NOMO-1 treated with dmso at 0.1 percent for 144 hours (cell line): ENCODE results near the gene COL4A3.

ENCODE experiments used
- DNase-seq: peaks from one replicate; lab custom pipeline; 2025; ENCODE audit not compliant: unreplicated experiment; lab: John Stamatoyannopoulos, UW

Gene COL4A3

GRCh38 chr2:227335713-227336112 is 171.3 kb downstream of the COL4A3 start:
- no peak for DNase-seq

DNA sequence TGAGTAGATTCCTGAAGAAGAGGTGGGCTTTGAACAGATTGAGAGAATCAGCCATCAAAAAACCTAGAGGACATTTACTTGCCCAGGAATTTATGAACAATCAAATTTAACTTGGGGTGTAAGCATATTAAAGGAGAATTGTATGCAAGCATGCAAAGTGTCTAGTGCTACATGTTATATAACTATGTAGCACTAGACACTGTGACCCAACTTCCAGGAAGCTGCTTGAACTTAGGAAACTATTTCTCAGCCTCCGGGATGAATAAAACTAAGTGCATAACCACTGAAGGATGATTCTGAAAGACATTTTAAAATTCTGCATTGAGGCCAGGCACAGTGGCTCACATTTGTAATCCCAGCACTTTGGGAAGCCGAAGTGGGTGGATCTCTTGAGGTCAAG is 173.0 kb downstream of the COL4A3 start:
- no peak for DNase-seq

DNA sequence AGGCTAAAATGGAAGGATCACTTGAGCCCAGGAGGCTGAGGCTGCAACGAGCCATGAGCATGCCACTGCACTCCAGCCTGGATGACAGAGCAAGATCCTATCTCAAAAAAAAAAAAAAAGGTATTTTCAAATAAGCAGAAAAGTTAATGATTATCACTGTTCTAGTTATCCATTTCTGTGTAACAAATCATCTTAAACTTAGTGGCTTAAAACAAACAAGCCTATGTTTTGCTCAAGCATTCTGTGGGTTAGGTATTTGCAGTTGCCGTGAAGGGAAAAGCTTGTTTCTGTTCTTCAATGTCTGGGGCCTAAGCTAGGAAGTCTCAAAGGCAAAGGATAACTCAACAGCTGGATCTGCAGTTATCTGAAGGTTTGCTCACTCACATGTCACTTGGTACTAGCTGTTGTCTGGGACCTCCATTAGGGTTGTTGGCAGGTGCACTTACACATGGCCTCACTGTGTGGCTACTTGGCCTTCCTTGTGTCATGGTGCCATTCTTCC is 174.7 kb downstream of the COL4A3 start:
- no peak for DNase-seq

GRCh38 chr2:227340106-227340505 is 175.7 kb downstream of the COL4A3 start:
- DNase-seq: no peak

- DNase-seq: no peak
These were observed 177.1 kb downstream of the COL4A3 start for GRCh38 chr2:227341553-227341952.

DNA sequence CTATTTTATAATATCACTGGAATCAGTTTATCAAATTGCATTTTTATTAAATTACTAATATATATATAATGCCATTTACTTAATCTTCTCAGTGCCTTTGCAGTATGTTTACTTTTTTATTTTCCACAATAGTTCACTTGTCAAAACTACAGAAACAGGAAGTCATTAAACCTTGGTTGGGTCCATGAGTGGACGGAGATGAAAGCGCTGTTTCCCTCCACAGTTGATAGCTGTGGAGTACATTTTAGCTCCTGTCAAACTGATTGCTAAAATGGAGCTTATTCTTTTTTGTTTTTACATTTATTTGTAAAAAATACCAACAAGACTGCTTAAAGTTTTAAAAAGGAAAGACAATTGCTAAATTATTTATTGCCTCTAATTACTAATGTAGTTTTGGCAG is 179.8 kb downstream of the COL4A3 start:
- DNase-seq: no peak

- no peak for DNase-seq
These were observed 182.7 kb downstream of the COL4A3 start for GRCh38 chr2:227347117-227347516.

DNA sequence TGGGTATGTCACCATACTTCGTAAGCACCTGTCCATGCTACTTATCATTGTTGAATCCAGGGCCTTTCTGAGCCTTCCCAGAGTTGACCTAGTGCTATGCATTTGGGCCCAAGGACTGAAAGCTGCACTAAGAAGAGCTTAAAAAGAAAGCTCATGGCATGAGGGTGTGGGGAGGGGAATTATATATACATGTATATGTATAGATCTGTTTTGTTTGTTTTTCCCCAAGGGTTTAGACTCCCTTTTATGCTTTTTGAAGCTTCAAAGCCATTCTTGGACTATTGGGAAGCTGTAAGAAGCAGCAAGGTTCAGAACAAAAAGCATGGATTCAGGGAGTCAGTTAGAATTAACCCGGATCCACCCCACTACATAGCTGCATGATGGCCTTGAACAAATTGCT is 183.9 kb downstream of the COL4A3 start:
- DNase-seq: no peak

DNA sequence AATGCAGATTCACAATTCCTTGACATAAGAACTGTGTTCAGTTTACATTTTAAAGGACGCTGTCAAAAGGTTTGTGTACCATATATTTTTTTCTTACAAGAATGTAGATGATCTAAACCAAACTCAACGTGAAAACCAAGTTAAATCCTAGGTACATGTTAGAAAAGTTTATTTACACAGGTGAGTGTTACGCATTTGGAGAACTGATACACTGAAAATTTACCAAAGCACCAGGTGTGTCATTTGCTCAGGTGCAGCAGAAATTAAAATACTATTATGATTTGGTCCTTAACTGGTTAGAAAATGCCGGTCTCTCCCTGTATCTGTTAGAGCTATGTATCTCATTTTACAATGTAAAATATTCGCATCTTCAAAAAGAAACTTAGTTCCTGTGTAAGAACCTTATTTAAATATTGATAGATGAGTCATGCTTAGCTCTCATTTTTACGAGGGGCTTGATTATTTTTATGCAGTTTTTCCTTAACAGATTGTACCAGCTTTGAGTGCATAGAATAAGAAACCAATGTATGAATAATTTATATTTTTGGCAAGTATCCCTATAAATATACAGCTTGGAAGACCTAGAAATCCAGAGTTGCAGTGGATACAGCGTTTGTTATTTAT is 185.7 kb downstream of the COL4A3 start:
- DNase-seq: no peak

DNA sequence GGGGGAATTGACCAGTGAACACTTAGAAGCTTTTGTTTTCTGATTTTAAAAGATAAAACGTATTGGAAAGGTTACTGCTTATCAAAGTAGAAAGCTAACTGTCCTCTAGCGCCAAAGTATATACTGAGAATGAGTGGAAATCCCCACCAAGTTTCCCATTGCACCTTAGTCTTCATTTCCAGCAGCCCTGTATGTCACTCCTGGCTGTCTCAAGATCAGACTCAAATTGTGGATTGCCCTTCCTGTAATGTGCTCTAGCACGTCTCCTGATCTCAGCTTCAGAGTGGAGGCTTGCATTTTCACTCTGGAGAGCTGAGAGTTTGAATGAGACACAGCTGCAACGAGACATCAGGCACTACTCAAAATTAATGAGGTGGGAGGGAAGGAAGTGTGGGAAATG is 187.2 kb downstream of the COL4A3 start:
- DNase-seq: no peak

- no peak for DNase-seq
These were observed 195.9 kb downstream of the COL4A3 start for GRCh38 chr2:227360351-227360750.

DNA sequence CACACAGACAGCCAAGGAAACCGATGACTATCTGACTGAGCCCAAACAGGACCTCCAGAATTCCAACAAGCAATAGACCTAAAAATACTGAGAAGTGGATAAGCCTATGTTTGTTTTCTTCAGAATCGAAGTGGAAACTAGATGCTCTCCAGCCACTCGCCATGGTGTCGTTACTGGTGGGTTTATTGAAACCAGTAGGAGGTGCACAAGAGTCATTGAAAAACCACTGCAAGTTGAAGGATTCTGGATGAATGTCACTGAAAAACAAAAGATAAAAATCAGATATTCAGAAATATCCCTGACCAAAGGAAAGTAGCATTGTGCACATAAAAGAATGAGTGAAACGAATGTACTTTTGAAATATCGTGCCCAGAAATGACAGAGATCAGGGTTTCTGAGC is 199.3 kb downstream of the COL4A3 start:
- no peak for DNase-seq
